MM.1S (cell line): Measurements from ENCODE around the gene TUBGCP3.

Source experiments
- DNase-seq: peaks from one replicate; pipeline ENCODE4 v3.0.0-alpha.2; 2015
- H2AFZ ChIP-seq: fragments of 300-600 bp; sonication (generic); 2 replicates; pipeline ENCODE4 v1.6.0; 2016; ENCODE audit warnings: antibody characterized with exemption, low read length
- H3F3A ChIP-seq: fragments of 300-600 bp; sonication (generic); 2 replicates; pipeline ENCODE4 v1.6.1; 2016; ENCODE audit warnings: mild to moderate bottlenecking, antibody characterized with exemption, low read length, moderate library complexity, mixed read lengths; ENCODE audit not compliant: insufficient read depth
- H3K27ac ChIP-seq: fragments of 300-600 bp; sonication (generic); 2 replicates; pipeline ENCODE4 v1.5.1; 2016; ENCODE audit warnings: mild to moderate bottlenecking, low read length
- H3K27me3 ChIP-seq: fragments of 300-600 bp; sonication (generic); replicated peaks from 2 replicates; pipeline ENCODE4 v1.6.0; 2016; ENCODE audit warnings: low read length; ENCODE audit not compliant: insufficient read depth
- H3K36me3 ChIP-seq: fragments of 300-600 bp; sonication (generic); replicated peaks from 2 replicates; pipeline ENCODE4 v1.6.1; 2016; ENCODE audit warnings: mild to moderate bottlenecking, low read length, mixed read lengths; ENCODE audit not compliant: insufficient read depth
- H3K4me1 ChIP-seq: fragments of 300-600 bp; sonication (generic); 2 replicates; pipeline ENCODE4 v1.6.1; 2016; ENCODE audit warnings: low read length, mixed read lengths
- H3K4me2 ChIP-seq: fragments of 300-600 bp; sonication (generic); 2 replicates; pipeline ENCODE4 v1.6.0; 2016; ENCODE audit warnings: low read depth, low read length
- H3K4me3 ChIP-seq: fragments of 300-600 bp; sonication (generic); 2 replicates; pipeline ENCODE4 v1.5.1; 2016; ENCODE audit warnings: low read length, mixed read lengths
- H3K79me2 ChIP-seq: fragments of 300-600 bp; sonication (generic); 2 replicates; pipeline ENCODE4 v1.6.1; 2016; ENCODE audit warnings: mixed run types, low read length, mixed read lengths
- H3K9ac ChIP-seq: fragments of 300-600 bp; sonication (generic); 2 replicates; pipeline ENCODE4 v1.6.1; 2016; ENCODE audit warnings: low read length, mixed read lengths
- H3K9me2 ChIP-seq: fragments of 300-600 bp; sonication (generic); replicated peaks from 2 replicates; pipeline ENCODE4 v1.6.1; 2016; ENCODE audit warnings: mild to moderate bottlenecking, low read length, mixed read lengths; ENCODE audit not compliant: insufficient read depth
- H3K9me3 ChIP-seq: fragments of 300-600 bp; sonication (generic); replicated peaks from 2 replicates; pipeline ENCODE4 v1.6.1; 2016; ENCODE audit warnings: mild to moderate bottlenecking, low read length, mixed read lengths; ENCODE audit not compliant: insufficient read depth
- H4K20me1 ChIP-seq: fragments of 300-600 bp; sonication (generic); 2 replicates; pipeline ENCODE4 v1.6.1; 2016; ENCODE audit warnings: mild to moderate bottlenecking, low read length, moderate library complexity, mixed read lengths; ENCODE audit not compliant: insufficient read depth
- CTCF ChIP-seq: fragments of 300-600 bp; sonication (generic); IDR thresholded peaks from 2 replicates; pipeline ENCODE4 v1.5.1; 2016; ENCODE audit warnings: antibody characterized with exemption, low read length, mixed read lengths
- EZH2 ChIP-seq: fragments of 300-600 bp; sonication (generic); optimal IDR thresholded peaks from 2 replicates; pipeline ENCODE3; 2017; ENCODE audit warnings: low read depth, mild to moderate bottlenecking, antibody characterized with exemption, low read length, mixed read lengths
- EZH2phosphoT487 ChIP-seq: fragments of 300-600 bp; sonication (generic); IDR thresholded peaks from 2 replicates; pipeline ENCODE4 v1.6.1; 2018; ENCODE audit warnings: antibody characterized with exemption, low read length

The TUBGCP3 gene

GRCh38 chr13:112449545-112449930, 138.4 kb downstream of the TUBGCP3 start:
- Histone ChIP-seq H3K4me2 (no peak overlapping the region), H3F3A (no peaks in the 10 kb centered on the region), H3K36me3 (no peaks in the 10 kb centered on the region), H3K79me2 (no peaks in the 10 kb centered on the region), H4K20me1 (no peaks in the 10 kb centered on the region), H3K27me3 (peaks cover 69% of the 10 kb centered on the region), H3K4me3 (no peak overlapping the region), H3K9me3 (no peaks in the 10 kb centered on the region), H3K4me1 (no peaks in the 10 kb centered on the region), H2AFZ (no peak overlapping the region), H3K27ac (no peak overlapping the region), H3K9me2 (no peaks in the 10 kb centered on the region), H3K9ac (no peak overlapping the region)
- no peak for TF ChIP-seq EZH2
- no peak for TF ChIP-seq EZH2phosphoT487
- DNase-seq: no peak

- no peaks in the 10 kb centered on the region for H3K4me1 ChIP-seq
- no peaks in the 10 kb centered on the region for H3K9me3 ChIP-seq
- no peak overlapping the region for H3K27ac ChIP-seq
- no peak overlapping the region for H3K9ac ChIP-seq
- TF ChIP-seq EZH2 (no peak), CTCF (no peak), EZH2phosphoT487 (no peak)
- DNase-seq: no peak
- no peaks in the 10 kb centered on the region for H3K79me2 ChIP-seq
- H2AFZ ChIP-seq: no peak overlapping the region
- H3F3A ChIP-seq: no peaks in the 10 kb centered on the region
- no peaks in the 10 kb centered on the region for H3K36me3 ChIP-seq
- H3K9me2 ChIP-seq: no peaks in the 10 kb centered on the region
- no peak overlapping the region for H3K4me3 ChIP-seq
- no peaks in the 10 kb centered on the region for H4K20me1 ChIP-seq
- H3K27me3 ChIP-seq: peaks cover 70% of the 10 kb centered on the region
- no peak overlapping the region for H3K4me2 ChIP-seq
These were observed 139.1 kb downstream of the TUBGCP3 start for GRCh38 chr13:112448621-112449544.

DNA sequence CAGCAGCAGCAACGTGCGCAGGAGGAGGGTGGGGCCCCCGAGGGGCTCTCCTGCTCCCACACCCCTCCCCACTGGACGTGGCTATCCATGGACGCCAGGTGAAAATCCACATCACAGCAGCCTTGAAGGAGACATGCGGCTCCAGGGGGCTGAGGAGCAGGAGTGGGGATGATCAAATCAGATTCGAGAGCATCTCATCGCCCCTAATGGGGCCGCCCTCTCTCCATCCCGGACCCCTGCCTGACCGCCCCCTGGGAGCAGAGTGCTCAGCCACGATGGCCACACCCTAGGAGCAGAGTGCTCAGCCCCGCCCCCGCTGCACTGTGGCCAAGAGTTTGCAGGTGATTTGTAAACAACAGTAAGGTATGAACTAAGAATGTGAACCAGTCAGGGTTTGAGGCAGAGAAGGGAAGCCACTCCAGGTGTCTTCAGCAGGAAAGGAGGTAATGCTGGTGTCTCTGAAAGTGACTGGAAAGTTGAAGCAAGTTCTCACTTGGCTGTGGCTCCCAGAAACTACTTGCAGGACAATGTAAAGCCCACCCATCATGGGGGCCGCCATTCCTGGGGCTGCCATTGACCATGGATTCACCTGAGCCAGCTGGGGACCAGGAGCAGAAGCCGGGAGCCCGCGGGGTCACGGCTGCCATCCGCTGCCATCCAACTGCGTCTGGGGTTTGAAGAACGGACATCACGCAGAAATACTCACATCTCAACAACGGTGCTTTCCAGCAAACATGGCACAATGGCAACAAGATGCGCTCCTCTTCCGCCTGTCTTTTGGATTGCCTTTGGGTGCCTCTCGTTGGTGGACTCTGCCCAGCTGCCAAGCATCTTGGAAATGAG, 140.0 kb downstream of the TUBGCP3 start:
- H3F3A ChIP-seq: no peaks in the 10 kb centered on the region
- H3K27ac ChIP-seq: no peak overlapping the region
- no peak overlapping the region for H2AFZ ChIP-seq
- H4K20me1 ChIP-seq: no peaks in the 10 kb centered on the region
- no peaks in the 10 kb centered on the region for H3K79me2 ChIP-seq
- H3K4me3 ChIP-seq: no peak overlapping the region
- no peaks in the 10 kb centered on the region for H3K9me3 ChIP-seq
- 0 out of 2 replicates have a peak, but pooled peaks cover 6% of the 10 kb centered on the region for H3K4me1 ChIP-seq
- no peaks in the 10 kb centered on the region for H3K36me3 ChIP-seq
- no peak overlapping the region for H3K4me2 ChIP-seq
- DNase-seq: no peak
- H3K27me3 ChIP-seq: peaks cover 77% of the 10 kb centered on the region
- H3K9me2 ChIP-seq: no peaks in the 10 kb centered on the region
- no peak overlapping the region for H3K9ac ChIP-seq
- TF ChIP-seq EZH2phosphoT487: no peak
- no peak for TF ChIP-seq CTCF
